GM04503 (cell line): ENCODE results near the gene FSD1.
"Not testable (repeated sequence)": the region's sequence is repeated elsewhere in the genome, so short reads cannot be mapped to it uniquely, and the experiment has no call there.

ENCODE experiments used
- DNase-seq: peaks from one replicate; pipeline ENCODE4 v3.0.0-alpha.2; 2012; ENCODE audit warnings: low read depth

The FSD1 gene

GRCh38 chr19:4345342-4346019 is 41.1 kb downstream of the FSD1 start:
- DNase-seq = no peak

GRCh38 chr19:4346020-4346383 is 41.6 kb downstream of the FSD1 start:
- no peak for DNase-seq

DNA sequence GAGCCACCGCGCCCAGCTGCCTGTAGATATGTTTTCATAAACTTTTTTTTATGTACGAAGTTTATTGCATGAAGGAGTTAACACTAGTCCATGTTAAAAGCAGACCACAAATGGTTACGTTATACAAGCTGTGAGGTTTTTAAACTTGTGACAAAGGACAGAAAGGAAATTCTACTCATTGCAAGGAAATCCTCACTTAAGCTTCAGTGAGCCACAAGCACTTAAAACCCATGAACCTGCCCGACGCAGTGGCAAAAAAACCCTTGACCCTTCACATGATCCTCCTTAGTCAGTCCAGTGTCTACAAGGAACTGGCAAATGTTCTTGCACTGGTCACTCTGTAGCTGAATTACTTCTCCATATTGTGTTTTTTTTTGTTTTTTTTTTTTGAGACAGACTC is 43.1 kb downstream of the FSD1 start:
- DNase-seq = no peak

DNA sequence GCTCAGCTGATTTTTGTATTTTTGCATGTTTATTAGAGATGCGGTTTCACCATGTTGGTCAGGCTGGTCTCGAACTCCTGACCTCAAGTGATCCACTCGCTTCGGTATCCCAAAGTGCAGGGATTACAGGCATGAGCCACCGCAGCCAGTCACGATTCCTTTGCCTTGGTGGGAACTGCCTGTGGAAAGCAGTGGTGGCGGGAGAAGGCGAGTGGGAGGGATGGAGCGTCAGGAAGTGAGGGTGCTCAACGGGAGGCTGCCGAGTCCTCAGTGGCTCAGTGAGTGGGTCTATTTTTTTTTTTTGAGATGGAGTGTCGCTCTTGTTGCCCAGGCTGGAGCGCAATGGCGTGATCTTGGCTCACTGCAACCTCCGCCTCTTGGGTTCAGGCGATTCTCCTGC is 44.8 kb downstream of the FSD1 start:
- not testable (repeated sequence) for DNase-seq

GRCh38 chr19:4350111-4350510 is 45.7 kb downstream of the FSD1 start:
- no peak for DNase-seq

DNA sequence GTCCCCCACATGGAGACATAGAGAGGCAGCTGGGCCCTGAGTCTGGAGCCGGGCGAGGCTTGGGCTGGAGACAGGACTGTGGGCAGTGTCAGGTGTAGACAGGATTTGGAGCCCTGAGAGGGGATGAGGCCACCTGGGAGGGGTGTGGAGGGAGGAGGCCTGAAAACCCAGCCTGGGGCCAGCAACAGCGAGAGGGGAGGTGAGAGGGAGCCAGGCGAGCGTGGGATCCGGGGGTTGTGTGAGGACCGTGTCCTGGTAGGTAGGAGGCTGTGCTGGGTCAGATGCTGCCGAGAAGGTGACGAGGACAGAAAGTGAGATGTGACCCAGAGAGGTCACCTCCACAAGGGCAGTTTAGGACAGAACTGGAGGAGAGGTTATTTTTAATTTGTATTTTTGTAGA is 46.3 kb downstream of the FSD1 start:
- DNase-seq = no peak

DNA sequence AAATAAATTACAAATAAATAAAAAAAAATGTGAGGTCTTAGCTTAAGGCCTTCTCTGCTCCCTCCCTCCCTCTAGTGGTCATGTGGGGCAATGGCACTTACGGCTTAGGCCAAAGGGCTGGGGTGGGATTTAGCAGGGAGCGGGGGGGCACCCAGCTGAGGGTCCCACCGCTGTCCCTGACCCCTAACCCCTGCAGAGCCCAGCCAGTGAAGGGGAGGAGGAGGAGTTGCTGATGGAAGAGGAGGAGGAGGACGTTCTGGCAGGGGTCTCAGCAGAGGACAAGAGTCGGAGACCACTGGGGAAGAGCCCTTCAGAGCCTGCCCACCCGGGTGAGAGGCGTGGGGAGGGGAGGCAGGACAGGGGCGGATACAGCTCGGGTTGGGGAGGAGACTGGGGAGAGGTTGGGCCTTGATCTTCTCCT is 48.3 kb downstream of the FSD1 start:
- no peak for DNase-seq

DNA sequence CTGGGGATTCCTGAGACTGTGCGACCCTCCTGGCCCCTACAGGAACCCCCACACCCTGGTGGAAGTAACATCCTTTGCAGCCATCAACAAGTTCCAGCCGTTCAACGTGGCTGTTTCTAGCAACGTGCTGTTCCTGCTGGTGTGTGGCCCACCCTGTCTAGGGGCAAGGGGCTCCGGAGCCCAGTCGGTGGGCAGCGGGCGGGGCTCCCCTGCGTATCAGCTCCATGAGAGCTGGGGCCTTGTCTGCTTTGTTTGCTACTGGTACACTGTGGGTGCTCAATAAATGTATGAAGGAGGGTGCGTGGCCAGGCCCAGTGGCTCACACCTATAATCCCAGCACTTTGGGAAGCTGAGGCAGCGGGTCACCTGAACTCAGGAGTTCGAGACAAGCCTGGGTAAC is 49.9 kb downstream of the FSD1 start:
- no peak for DNase-seq

DNA sequence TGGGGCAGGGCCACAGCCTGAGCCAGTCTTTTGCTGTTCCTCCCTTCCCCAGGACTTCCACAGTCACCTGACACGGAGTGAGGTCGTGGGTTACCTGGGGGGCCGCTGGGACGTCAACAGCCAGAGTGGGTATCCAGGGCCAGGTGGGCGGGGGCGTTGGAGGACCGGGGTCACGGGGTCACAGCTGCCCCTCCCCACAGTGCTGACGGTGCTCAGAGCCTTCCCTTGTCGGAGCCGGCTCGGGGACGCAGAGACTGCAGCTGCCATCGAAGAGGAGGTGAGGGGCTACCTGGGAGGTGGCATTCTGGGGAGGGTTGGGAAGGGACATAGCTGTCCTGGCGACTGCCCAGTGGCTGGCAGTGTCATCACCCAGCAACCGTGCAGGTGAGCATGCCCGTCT is 50.5 kb downstream of the FSD1 start:
- DNase-seq = no peak

DNA sequence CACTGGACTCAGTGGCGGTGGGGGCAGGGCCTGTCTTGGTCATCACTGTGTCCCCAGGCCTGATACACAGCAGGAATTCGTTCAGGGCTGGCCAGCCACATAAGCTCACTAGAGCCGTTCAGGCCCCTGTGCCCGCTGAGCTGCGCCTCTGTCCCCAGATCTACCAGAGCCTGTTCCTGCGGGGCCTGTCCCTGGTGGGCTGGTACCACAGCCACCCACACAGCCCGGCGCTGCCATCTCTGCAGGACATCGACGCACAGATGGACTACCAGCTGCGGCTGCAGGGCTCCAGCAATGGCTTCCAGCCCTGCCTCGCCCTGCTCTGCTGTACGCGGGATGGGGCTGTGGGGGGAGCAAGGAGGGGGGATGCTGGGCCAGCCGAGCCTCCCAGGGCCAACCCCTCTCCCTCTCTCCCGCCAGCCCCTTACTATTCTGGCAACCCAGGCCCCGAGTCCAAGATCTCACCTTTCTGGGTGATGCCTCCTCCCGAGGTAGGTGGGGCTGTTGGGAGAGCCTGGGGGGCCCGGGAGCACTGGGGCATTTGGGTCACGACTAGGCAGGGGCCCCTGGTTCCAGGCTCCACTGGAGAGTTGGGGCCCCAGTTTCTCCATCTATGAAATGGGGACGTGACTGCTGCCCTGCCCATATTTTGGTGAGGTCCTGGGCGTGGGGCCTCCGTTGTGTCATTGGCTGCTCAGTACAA is 52.8 kb downstream of the FSD1 start:
- no peak for DNase-seq

GRCh38 chr19:4357921-4358326 is 53.5 kb downstream of the FSD1 start:
- DNase-seq = no peak

DNA sequence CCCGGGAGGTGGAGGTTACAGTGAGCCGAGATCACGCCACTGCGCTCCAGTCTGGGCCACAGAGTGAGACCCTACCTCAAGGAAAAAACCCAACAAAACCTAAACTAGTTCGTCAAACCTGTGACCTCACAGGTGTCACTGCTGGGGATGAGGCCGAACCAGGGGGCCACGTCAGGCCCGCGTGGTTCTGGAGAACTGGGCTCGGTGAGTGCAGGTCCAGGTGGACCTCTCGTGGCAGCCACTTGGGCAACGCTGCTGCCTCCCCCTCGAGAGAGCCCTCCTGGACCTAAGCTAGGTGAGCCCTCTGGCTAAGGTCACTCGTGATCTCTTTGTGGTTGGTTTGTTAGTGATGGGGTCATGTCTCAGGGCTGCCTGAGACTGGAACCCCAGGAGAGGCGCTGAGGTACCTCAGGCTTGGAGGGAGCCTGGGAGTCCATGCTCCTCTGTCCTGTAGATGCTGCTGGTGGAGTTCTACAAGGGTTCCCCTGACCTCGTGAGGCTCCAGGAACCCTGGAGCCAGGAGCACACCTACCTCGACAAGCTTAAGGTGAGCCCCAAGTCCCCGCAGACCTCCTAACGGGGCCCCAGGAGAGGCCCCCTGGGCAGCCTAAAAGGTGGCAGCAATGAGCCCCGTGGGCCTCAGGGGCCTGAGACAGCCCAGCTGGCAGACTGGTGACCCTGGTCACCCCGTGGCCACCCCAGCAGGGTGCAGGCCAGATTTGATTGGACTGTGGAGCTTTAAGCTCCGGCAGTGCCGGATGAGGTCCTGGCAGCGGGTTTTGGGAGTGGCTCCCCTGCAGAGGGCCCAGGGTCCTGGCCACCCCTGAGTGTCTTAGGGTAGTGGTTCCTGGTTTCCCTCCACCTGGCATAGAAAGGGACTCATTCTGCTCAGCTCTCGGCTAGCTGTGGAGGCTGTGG is 54.6 kb downstream of the FSD1 start:
- DNase-seq = no peak

DNA sequence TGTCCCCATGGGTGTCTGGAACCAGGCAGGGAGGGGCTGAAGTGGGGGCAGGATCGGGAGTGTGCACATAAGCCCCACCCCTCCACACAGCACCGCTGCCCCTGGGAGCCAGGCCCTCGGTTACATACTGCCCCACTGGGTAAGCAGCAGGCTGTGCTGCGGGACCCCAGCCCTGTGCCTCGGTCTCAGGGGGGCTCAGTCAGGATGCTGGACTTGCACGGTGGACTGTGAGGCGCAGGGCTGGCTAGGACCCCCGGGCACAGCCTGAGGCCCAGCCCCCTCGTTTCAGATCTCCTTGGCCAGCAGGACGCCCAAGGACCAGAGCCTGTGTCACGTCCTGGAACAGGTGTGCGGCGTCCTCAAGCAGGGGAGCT is 55.2 kb downstream of the FSD1 start:
- DNase-seq = no peak

DNA sequence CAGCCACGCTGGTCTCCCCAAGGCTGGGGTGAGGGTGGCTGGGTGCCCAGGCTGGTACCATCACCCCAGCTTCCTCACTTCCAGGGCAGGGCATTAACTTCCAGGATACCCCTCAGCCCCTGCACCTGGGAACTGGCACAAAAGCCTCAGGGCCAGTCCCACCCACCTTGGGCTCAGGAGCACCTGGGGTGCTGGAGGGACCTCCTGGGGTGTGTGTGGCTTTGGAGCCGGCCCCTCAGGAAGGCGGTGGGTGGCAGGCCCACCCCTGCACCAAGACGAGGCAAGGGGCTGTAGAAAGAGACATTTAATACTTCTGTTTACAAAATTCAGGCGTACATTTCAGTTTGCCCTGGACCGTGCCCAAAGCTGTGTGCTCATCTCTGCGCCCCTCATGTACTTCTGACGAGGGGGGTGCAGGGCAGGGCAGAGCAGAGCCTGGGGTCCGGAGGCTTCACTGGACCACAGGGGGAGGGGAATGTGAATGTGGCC is 55.7 kb downstream of the FSD1 start:
- DNase-seq = no peak

DNA sequence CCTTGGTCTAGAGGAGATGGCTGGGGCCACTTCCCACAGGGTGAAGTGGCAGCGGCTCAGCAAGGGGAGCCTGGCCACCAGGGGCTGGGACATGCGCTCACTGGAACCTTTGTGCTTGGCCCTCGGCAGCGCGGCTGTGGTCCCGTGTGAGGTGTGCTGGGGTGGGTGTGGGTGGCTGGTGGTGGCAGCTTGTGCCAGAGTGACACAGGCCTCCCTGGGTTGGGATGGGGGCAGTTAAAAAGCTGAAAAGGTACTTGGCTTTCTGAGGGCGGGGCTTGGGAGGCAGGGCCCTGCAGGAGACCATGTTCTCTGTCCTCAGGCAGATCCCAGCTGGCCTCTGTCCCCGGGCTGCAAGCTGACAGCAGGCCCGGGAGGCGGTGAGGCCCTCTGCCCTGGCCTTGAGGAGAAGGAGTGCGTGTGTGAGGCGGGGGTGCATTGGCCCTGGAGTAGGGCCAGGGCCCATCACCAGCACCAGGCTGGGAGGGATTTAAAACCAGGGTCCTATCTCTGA is 56.3 kb downstream of the FSD1 start:
- no peak for DNase-seq

GRCh38 chr19:4361152-4362046 is 57.0 kb downstream of the FSD1 start:
- DNase-seq = no peak

- no peak for DNase-seq
Observed at GRCh38 chr19:4362101-4362828, 57.9 kb downstream of the FSD1 start.

- DNase-seq = no peak
Observed at GRCh38 chr19:4362831-4363545, 58.6 kb downstream of the FSD1 start.

- no peak for DNase-seq
Observed at GRCh38 chr19:4363571-4364304, 59.3 kb downstream of the FSD1 start.
